Parietal lobe (tissue), 2 donors: ENCODE results near the gene FSTL4. TPM values are rescaled to one million over a fixed set of nuclear protein-coding genes. Genes with fewer than 3 reads are reported as not detected.

Experiments used
- small RNA-seq: library from RNA; depleted of rRNA; stranded (forward); fragments of <200 nt; gene quantifications from one replicate; pipeline ENCODE3, GENCODE V24; 2014; ENCODE audit warnings: low replicate concordance
- total RNA-seq: library from RNA; depleted of rRNA; stranded (reverse); fragments of >200 nt; gene quantifications from one replicate; pipeline ENCODE4 v1.2.3, GENCODE V29; 2014

The FSTL4 gene
- total RNA-seq: 2.8 TPM

GRCh38 chr5:133612249-133612860, at the start of gene FSTL4:
Gene FSTL4, minus strand, starts transcription at chr5:133612541.

Small RNA genes lying within 50 kb of the gene (small RNA-seq; reads per million reads assigned to genes)
- gene MIR1289-2: not detected
